SU-DHL-6 (cell line): ENCODE results near the gene ANAPC10.

Source experiments
- H2AFZ ChIP-seq: fragments of 200-600 bp; sonication (generic); 2 replicates; pipeline ENCODE4 v1.6.1; 2014; ENCODE audit warnings: low read depth, mild to moderate bottlenecking, moderate library complexity, mixed read lengths, antibody characterized with exemption, low read length; ENCODE audit not compliant: severe bottlenecking
- H3F3A ChIP-seq: fragments of 200-600 bp; shearing (Covaris generic); 2 replicates; pipeline ENCODE4 v1.6.0; 2016; ENCODE audit warnings: antibody characterized with exemption, mild to moderate bottlenecking; ENCODE audit not compliant: insufficient read depth
- H3K27ac ChIP-seq: fragments of 200-600 bp; sonication (generic); 2 replicates; pipeline ENCODE4 v1.5.1; 2016; ENCODE audit warnings: low read depth, mild to moderate bottlenecking, low read length, moderate library complexity, mixed read lengths
- H3K27me3 ChIP-seq: fragments of 200-600 bp; sonication (generic), shearing (Covaris generic); 2 replicates; pipeline ENCODE4 v1.6.0; 2014; ENCODE audit warnings: mild to moderate bottlenecking, low read length
- H3K36me3 ChIP-seq: fragments of 200-600 bp; sonication (generic); 2 replicates; pipeline ENCODE4 v1.6.1; 2014; ENCODE audit warnings: mild to moderate bottlenecking, low read length, mixed read lengths
- H3K4me2 ChIP-seq: fragments of 300-600, 200-600 bp; shearing (Covaris generic), sonication (generic); 2 replicates; pipeline ENCODE4 v1.6.0; 2014; ENCODE audit warnings: low read length, low read depth, mild to moderate bottlenecking; ENCODE audit not compliant: poor library complexity, severe bottlenecking
- H3K4me3 ChIP-seq: fragments of 200-600 bp; sonication (generic); 2 replicates; pipeline ENCODE4 v1.5.1; 2014; ENCODE audit warnings: antibody characterized with exemption, low read length, mild to moderate bottlenecking, mixed read lengths; ENCODE audit not compliant: insufficient read depth, poor library complexity, severe bottlenecking
- H3K79me2 ChIP-seq: fragments of 200-600 bp; sonication (generic); 2 replicates; pipeline ENCODE4 v1.6.1; 2014; ENCODE audit warnings: mild to moderate bottlenecking, low read length, moderate library complexity; ENCODE audit not compliant: insufficient read depth
- H3K9ac ChIP-seq: fragments of 200-600 bp; sonication (generic); 2 replicates; pipeline ENCODE4 v1.7.0; 2014; ENCODE audit warnings: mild to moderate bottlenecking, low read length
- H3K9me2 ChIP-seq: fragments of 200-600 bp; sonication (generic); replicated peaks from 2 replicates; pipeline ENCODE4 v1.6.1; 2014; ENCODE audit warnings: low read length; ENCODE audit not compliant: insufficient read depth
- H3K9me3 ChIP-seq: fragments of 200-600 bp; sonication (generic); 2 replicates; pipeline ENCODE4 v1.6.1; 2014; ENCODE audit warnings: low read length, mixed read lengths; ENCODE audit not compliant: insufficient read depth
- H4K20me1 ChIP-seq: fragments of 200-600 bp; sonication (generic); 2 replicates; pipeline ENCODE4 v1.6.1; 2014; ENCODE audit warnings: low read depth, mild to moderate bottlenecking, antibody characterized with exemption, low read length, moderate library complexity, mixed read lengths
- EZH2phosphoT487 ChIP-seq: fragments of 200-600 bp; sonication (generic), shearing (Covaris generic); conservative IDR thresholded peaks from 2 replicates; pipeline ENCODE4 v1.6.1; 2018; ENCODE audit warnings: mild to moderate bottlenecking, antibody characterized with exemption, low read length, moderate library complexity, mixed read lengths
- TF ChIP-seq, protein P1 (sequence below): fragments of 200-600 bp; sonication (generic); IDR thresholded peaks from one replicate; pipeline ENCODE4 v1.5.1; 2017; ENCODE audit warnings: antibody characterized with exemption, mild to moderate bottlenecking, low read length, moderate library complexity; ENCODE audit not compliant: insufficient read depth, poor library complexity, severe bottlenecking

ANAPC10 gene

DNA sequence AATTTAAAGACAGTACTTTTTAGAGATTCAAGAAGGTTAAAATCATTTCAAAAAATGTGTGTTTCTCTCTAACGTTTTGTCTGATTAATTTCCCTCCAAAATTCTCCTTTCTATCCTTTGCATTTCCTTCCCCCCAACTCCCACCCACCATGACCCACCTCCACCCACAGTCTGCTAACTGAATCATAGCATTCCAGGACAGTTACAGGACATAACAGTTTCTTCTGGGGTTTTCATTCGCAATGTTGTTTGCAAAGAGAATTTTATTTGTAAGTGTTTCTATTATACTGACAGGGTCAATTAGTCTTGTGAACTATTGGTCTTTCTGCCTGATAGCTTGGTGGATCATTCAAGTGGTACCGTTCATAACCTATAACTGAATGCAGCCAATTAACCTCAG is 53.7 kb downstream of the ANAPC10 start:
- Histone ChIP-seq H3K36me3 (no peaks in the 10 kb centered on the region), H3K4me3 (no peak overlapping the region), H3K27me3 (no peaks in the 10 kb centered on the region), H4K20me1 (no peaks in the 10 kb centered on the region), H3K4me2 (no peak overlapping the region), H3K9me2 (no peaks in the 10 kb centered on the region), H3F3A (peaks cover 4% of the 10 kb centered on the region; the same call in 1 of the 2 replicates), H2AFZ (no peak overlapping the region), H3K27ac (no peak overlapping the region), H3K79me2 (peaks cover 3% of the 10 kb centered on the region; the same call in 1 of the 2 replicates), H3K9me3 (no peaks in the 10 kb centered on the region), H3K9ac (no peak overlapping the region)
- no peak for TF ChIP-seq EZH2phosphoT487
- TF ChIP-seq, protein P1, sequence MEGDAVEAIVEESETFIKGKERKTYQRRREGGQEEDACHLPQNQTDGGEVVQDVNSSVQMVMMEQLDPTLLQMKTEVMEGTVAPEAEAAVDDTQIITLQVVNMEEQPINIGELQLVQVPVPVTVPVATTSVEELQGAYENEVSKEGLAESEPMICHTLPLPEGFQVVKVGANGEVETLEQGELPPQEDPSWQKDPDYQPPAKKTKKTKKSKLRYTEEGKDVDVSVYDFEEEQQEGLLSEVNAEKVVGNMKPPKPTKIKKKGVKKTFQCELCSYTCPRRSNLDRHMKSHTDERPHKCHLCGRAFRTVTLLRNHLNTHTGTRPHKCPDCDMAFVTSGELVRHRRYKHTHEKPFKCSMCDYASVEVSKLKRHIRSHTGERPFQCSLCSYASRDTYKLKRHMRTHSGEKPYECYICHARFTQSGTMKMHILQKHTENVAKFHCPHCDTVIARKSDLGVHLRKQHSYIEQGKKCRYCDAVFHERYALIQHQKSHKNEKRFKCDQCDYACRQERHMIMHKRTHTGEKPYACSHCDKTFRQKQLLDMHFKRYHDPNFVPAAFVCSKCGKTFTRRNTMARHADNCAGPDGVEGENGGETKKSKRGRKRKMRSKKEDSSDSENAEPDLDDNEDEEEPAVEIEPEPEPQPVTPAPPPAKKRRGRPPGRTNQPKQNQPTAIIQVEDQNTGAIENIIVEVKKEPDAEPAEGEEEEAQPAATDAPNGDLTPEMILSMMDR = no peak

DNA sequence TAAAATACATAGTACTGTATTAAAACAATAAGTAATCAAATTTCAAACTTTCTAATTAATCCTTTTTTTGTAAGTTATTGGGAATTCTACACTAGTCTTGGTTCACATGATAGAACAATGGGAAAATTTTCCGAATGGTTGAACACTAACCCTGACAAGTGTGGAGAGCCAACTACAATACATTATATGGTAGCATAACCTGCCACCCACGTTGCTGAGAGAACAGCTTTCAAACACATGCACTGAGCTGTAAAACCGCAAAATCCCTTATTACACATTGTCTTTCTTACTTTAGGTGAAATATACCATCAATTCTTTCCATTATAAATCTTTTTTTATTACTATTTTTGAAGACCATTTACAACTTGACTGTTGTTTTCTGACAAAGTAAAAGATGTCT is 54.7 kb downstream of the ANAPC10 start:
- Histone ChIP-seq H4K20me1 (no peaks in the 10 kb centered on the region), H3K79me2 (peaks cover 3% of the 10 kb centered on the region; the same call in 1 of the 2 replicates), H3K4me3 (no peak overlapping the region), H3F3A (peaks cover 4% of the 10 kb centered on the region; the same call in 1 of the 2 replicates), H3K9me3 (no peaks in the 10 kb centered on the region), H2AFZ (no peak overlapping the region), H3K9me2 (no peaks in the 10 kb centered on the region), H3K36me3 (no peaks in the 10 kb centered on the region), H3K27ac (no peak overlapping the region), H3K27me3 (no peaks in the 10 kb centered on the region), H3K4me2 (no peak overlapping the region), H3K9ac (no peak overlapping the region)
- TF ChIP-seq, protein P1 = no peak
- no peak for TF ChIP-seq EZH2phosphoT487

DNA sequence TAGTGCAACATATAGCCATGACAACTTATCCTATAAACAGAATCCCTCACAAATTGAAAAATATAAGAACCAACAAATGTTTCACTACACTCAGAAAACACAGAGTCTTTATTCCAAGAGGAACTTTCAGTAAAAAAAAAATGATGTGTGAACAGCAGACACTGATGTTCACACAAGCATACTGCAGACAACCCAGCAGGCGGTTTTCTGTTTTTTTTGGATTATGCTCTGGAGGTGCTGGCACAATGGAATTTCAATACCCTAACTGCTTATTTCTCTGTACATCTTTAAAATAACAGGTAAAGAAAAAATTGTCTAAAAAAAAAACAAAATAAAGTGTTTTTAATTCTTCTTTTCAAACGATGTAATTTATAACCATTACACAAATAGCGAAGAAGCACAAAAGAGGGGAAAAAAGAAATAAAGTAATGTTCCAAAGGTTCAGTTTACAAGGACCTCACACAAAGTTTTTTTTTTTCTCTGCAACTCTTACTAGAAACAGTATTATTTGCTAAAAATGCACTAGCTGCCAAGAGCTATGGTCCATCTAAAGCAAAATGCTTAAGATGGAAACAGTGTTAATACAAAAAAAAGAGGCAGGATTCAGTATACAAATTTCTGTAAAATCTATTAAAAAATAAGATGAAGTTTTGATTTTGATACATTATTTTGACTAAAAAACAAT is 55.3 kb downstream of the ANAPC10 start:
- H3K36me3 ChIP-seq = no peaks in the 10 kb centered on the region
- no peak for TF ChIP-seq EZH2phosphoT487
- TF ChIP-seq, protein P1 = no peak
- peaks cover 3% of the 10 kb centered on the region; the same call in 1 of the 2 replicates for H3K79me2 ChIP-seq
- H3K27me3 ChIP-seq = no peaks in the 10 kb centered on the region
- H4K20me1 ChIP-seq = no peaks in the 10 kb centered on the region
- H3K4me2 ChIP-seq = no peak overlapping the region
- no peaks in the 10 kb centered on the region for H3K9me2 ChIP-seq
- peaks cover 4% of the 10 kb centered on the region; the same call in 1 of the 2 replicates for H3F3A ChIP-seq
- H3K9ac ChIP-seq = no peak overlapping the region
- no peak overlapping the region for H3K4me3 ChIP-seq
- H3K9me3 ChIP-seq = no peaks in the 10 kb centered on the region
- H3K27ac ChIP-seq = no peak overlapping the region
- H2AFZ ChIP-seq = no peak overlapping the region
